Vagina (tissue), 2 donors: ENCODE measurements around the gene SEMA3B. TPM values are rescaled to one million over a fixed set of nuclear protein-coding genes. Genes with fewer than 3 reads are reported as not detected.

Source experiments
- DNase-seq, 2 donors: peaks; one replicate each; pipeline ENCODE4 v3.0.0-alpha.2; 2017; ENCODE audit errors: extremely low spot score in 2 of 2
- H3K27ac ChIP-seq: fragments of 200-600 bp; sonication (generic); one replicate; pipeline ENCODE4 v1.5.1; 2019
- H3K27me3 ChIP-seq: fragments of 200-600 bp; sonication (generic); one replicate; pipeline ENCODE4 v1.5.1; 2019
- H3K36me3 ChIP-seq, 2 donors: fragments of 200-600 bp; sonication (generic); one replicate each; pipeline ENCODE4 v1.5.1; 2017 to 2019
- H3K4me1 ChIP-seq: fragments of 200-600 bp; sonication (generic); one replicate; pipeline ENCODE4 v1.5.1; 2019
- H3K4me3 ChIP-seq, 2 donors: fragments of 200-600 bp; sonication (generic); 1 replicate in 1 of 2; 2 replicates in 1 of 2; pipeline ENCODE4 v1.5.1; 2016 to 2019
- H3K9me3 ChIP-seq: fragments of 200-600 bp; sonication (generic); one replicate; pipeline ENCODE4 v1.5.1; 2019
- POLR2A ChIP-seq, 2 donors: fragments of 450-650 bp; IDR thresholded peaks; one replicate each; pipeline ENCODE4 v1.6.1; 2017; ENCODE audit warnings: antibody characterized with exemption in 2 of 2, mild to moderate bottlenecking in 2 of 2, moderate library complexity in 2 of 2
- POLR2AphosphoS5 ChIP-seq, 2 donors: sonication (generic); formaldehyde crosslinking; IDR thresholded peaks; one replicate each; pipeline ENCODE4 v1.9.0; 2017; ENCODE audit warnings: antibody characterized with exemption in 2 of 2, mild to moderate bottlenecking in 2 of 2, low read depth in 1 of 2; ENCODE audit not compliant: insufficient read depth in 1 of 2
- intact Hi-C: fragments of 100-400 bp; cut with DNase I; formaldehyde crosslinking; loops from one replicate; pipeline ENCODE4 v1.15.1; 2023
- total RNA-seq: library from RNA; depleted of rRNA; stranded (reverse); fragments of >200 nt; gene quantifications from one replicate; pipeline ENCODE4 v1.2.3, GENCODE V29; 2016
- TF ChIP-seq, protein P1 (sequence below), 3 experiments: fragments of 450-650 bp in 2 of 3; fragments of 200-600 bp in 1 of 3; sonication (generic) in 1 of 3; IDR thresholded peaks; one replicate each; pipeline ENCODE4 v1.5.1; 2017 to 2019; ENCODE audit warnings: antibody characterized with exemption in 3 of 3, mild to moderate bottlenecking in 2 of 3, moderate library complexity in 2 of 3

SEMA3B gene
- total RNA-seq, 1 donor from 2014 or later: 32.9 TPM

- no peak for TF ChIP-seq POLR2AphosphoS5 (IDR thresholded peaks at IDR 0.05; ENCODE audit: insufficient read depth in 1 of 2, low read depth in 1 of 2)
- TF ChIP-seq, protein P1, sequence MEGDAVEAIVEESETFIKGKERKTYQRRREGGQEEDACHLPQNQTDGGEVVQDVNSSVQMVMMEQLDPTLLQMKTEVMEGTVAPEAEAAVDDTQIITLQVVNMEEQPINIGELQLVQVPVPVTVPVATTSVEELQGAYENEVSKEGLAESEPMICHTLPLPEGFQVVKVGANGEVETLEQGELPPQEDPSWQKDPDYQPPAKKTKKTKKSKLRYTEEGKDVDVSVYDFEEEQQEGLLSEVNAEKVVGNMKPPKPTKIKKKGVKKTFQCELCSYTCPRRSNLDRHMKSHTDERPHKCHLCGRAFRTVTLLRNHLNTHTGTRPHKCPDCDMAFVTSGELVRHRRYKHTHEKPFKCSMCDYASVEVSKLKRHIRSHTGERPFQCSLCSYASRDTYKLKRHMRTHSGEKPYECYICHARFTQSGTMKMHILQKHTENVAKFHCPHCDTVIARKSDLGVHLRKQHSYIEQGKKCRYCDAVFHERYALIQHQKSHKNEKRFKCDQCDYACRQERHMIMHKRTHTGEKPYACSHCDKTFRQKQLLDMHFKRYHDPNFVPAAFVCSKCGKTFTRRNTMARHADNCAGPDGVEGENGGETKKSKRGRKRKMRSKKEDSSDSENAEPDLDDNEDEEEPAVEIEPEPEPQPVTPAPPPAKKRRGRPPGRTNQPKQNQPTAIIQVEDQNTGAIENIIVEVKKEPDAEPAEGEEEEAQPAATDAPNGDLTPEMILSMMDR (IDR thresholded peaks at IDR 0.05): no peak
- no peak for TF ChIP-seq POLR2A (IDR thresholded peaks at IDR 0.05)
- H3K27me3 ChIP-seq: no peaks in the 10 kb centered on the region
- no peak overlapping the region for H3K4me3 ChIP-seq
- intact Hi-C loops: no loop called here
- H3K4me1 ChIP-seq: peaks cover 45% of the 10 kb centered on the region
- H3K36me3 ChIP-seq: peaks cover 0 to 11% of the 10 kb centered on the region in 2 donors
- no peak for DNase-seq
- no peaks in the 10 kb centered on the region for H3K9me3 ChIP-seq
- no peak overlapping the region for H3K27ac ChIP-seq
Measured at GRCh38 chr3:50294492-50295403, 25.8 kb downstream of the SEMA3B start.

- no peak for DNase-seq
- peaks cover 0 to 5% of the 10 kb centered on the region in 2 donors for H3K36me3 ChIP-seq
- H3K4me1 ChIP-seq: peaks cover 50% of the 10 kb centered on the region
- intact Hi-C loops: no loop called here
- no peaks in the 10 kb centered on the region for H3K9me3 ChIP-seq
- H3K4me3 ChIP-seq: no peak overlapping the region
- TF ChIP-seq, protein P1 (IDR thresholded peaks at IDR 0.05): no peak
- TF ChIP-seq POLR2A (IDR thresholded peaks at IDR 0.05) (no peak), POLR2AphosphoS5 (IDR thresholded peaks at IDR 0.05; ENCODE audit: insufficient read depth in 1 of 2, low read depth in 1 of 2) (no peak)
- H3K27ac ChIP-seq: no peak overlapping the region
- no peaks in the 10 kb centered on the region for H3K27me3 ChIP-seq
Measured at GRCh38 chr3:50295553-50296431, 26.8 kb downstream of the SEMA3B start.

DNA sequence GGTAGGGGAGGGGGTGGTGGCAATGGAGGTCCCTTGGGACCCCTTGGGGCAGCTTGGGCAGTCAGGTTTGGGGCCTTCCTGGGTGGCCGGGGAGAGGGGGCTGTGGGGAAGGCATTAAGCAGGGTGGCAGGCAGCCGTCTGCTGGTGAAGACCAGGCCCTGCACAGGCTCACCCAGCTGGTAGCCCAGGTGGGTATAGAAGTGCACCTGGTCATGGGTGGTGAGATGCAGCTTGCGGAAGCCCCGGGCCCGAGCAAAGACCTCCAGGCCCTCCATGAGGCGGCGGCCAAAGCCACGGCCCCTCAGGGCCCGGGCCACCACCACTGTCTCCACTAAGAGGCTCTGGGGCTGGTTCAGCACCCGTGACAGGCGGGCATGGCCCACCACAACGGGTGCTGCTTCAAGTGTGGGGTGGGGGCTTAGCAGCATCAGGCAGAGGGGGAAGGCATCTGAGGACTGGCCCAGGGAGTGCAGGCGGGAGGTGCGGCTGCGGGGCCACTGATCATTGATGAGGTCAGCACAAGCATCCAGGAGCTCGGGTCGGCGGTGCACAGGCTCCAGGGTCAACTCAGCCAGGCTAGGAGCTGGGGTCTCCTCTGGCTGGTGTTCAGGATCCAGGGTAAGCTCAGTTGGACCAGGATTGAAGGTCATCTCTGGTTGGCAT lies 27.9 kb downstream of the SEMA3B start:
- Histone ChIP-seq H3K4me3 (no peak overlapping the region), H3K27me3 (no peaks in the 10 kb centered on the region), H3K4me1 (peaks cover 45% of the 10 kb centered on the region), H3K9me3 (no peaks in the 10 kb centered on the region), H3K27ac (no peak overlapping the region), H3K36me3 (peaks cover 0 to 5% of the 10 kb centered on the region in 2 donors)
- TF ChIP-seq POLR2AphosphoS5 (IDR thresholded peaks at IDR 0.05; ENCODE audit: insufficient read depth in 1 of 2, low read depth in 1 of 2) (no peak), POLR2A (IDR thresholded peaks at IDR 0.05) (no peak)
- TF ChIP-seq, protein P1 (IDR thresholded peaks at IDR 0.05): no peak
- intact Hi-C loops: no loop called here
- DNase-seq: no peak

DNA sequence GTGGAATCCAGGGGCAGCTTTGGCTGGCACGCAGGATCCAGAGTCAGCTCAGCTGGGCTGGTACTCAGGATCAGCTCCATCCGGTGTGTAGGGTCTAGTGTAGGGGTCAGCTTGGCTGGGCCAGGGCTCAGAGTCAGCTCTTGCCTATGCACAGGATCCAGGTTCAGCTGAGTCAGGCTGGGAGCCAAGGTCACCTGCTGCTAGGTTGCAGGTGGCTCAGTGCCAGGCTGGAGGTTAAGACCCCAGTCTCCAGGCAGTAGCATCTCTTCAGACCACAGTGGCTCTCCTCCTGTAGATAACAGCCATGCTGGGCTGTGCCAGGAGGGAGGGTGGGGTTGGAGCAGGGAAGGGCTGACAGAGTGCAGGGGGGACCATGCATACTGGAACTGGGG lies 28.4 kb downstream of the SEMA3B start:
- H3K27ac ChIP-seq: peak overlapping the region; percentile 83
- H3K9me3 ChIP-seq: no peaks in the 10 kb centered on the region
- no peaks in the 10 kb centered on the region for H3K27me3 ChIP-seq
- H3K4me1 ChIP-seq: peaks cover 49% of the 10 kb centered on the region
- TF ChIP-seq POLR2A (IDR thresholded peaks at IDR 0.05) (no peak), POLR2AphosphoS5 (IDR thresholded peaks at IDR 0.05; ENCODE audit: insufficient read depth in 1 of 2, low read depth in 1 of 2) (no peak)
- TF ChIP-seq, protein P1 (IDR thresholded peaks at IDR 0.05): no peak
- intact Hi-C loops: no loop called here
- H3K4me3 ChIP-seq: no peak overlapping the region
- peaks cover 0 to 5% of the 10 kb centered on the region in 2 donors for H3K36me3 ChIP-seq
- DNase-seq: no peak
